ENCODE measurements around the gene A4GALT. TPM values are rescaled to one million over a fixed set of nuclear protein-coding genes. Genes with fewer than 3 reads are reported as not detected.

The A4GALT gene
- total RNA-seq, 1 experiment from 2014 or later = 3.4 TPM

DNA sequence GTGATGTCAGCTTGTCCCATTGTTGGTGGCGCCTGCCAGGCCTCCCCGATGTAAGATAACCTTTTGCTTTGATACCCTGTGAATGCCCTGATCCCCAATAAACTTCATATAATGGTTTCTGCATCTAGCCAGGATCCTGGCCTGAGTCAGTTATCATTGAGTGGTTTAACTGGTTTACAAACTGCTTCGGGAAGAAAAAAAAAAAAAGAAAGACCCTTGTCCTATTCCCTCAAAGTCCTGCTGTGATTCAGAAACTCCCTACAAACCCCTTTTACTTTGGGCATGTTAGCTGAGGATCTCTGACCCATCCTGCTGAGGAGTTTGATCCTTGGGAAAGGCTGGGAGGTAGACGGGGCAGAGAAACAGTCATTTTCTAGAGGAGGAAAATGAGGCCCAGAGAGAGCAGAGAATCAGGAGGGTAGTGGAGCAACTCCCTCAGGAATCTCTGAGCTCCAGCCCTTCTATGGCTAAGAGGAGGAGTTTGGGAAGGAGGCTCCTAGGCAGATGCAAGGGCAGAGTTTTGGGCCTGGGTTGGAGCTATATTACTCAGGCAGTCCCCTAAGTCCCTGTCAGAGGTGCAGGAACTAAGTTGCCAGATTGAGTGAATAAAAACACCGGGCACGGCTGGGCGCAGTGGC is 66.1 kb downstream of the A4GALT start:
- Histone ChIP-seq H2AK5ac (ENCODE audit: insufficient read length, low read length) (no peak overlapping the region), H3K79me2 (ENCODE audit: insufficient read depth, low read length) (no peaks in the 10 kb centered on the region), H3K4me2 (ENCODE audit: insufficient read depth, insufficient read length, low read length) (no peak overlapping the region), H3K9me3 (ENCODE audit: control insufficient read depth, low read depth, low read length) (no peaks in the 10 kb centered on the region), H4K5ac (ENCODE audit: insufficient read length, low read depth, low read length) (no peak overlapping the region), H3K4ac (ENCODE audit: low read depth, low read length) (no peak overlapping the region), H2BK12ac (ENCODE audit: insufficient read length, low read depth, low read length) (no peak overlapping the region), H2AFZ (ENCODE audit: low read length) (no peak overlapping the region), H4K91ac (ENCODE audit: insufficient read length, low read depth, low read length) (no peak overlapping the region), H2BK120ac (ENCODE audit: low read depth, low read length, poor library complexity, severe bottlenecking) (no peak overlapping the region), H3K27ac (ENCODE audit: insufficient read length, low read depth, low read length) (no peak overlapping the region), H3K9ac (ENCODE audit: extremely low read depth, insufficient read length, low read length) (no peak overlapping the region), H3K56ac (ENCODE audit: insufficient read length, low read depth, low read length) (no peak overlapping the region), H3K18ac (ENCODE audit: insufficient read length, low read depth, low read length) (no peak overlapping the region), H3K23ac (ENCODE audit: insufficient read length, low read depth, low read length) (no peak overlapping the region), H4K20me1 (ENCODE audit: control insufficient read depth, insufficient read depth, insufficient read length) (no peaks in the 10 kb centered on the region), H3K14ac (ENCODE audit: insufficient read depth, low read length) (no peak overlapping the region), H2BK15ac (ENCODE audit: low read depth, low read length) (no peak overlapping the region), H3K27me3 (ENCODE audit: insufficient read depth, low read length) (no peaks in the 10 kb centered on the region), H2BK5ac (ENCODE audit: insufficient read length, low read length) (no peak overlapping the region), H4K8ac (replicated peaks; ENCODE audit: insufficient read length, low read depth, low read length) (no peak overlapping the region), H3K79me1 (ENCODE audit: insufficient read depth, low read depth, low read length, poor library complexity, severe bottlenecking) (no peaks in the 10 kb centered on the region), H3T11ph (ENCODE audit: low read length) (no peak overlapping the region), H2BK20ac (ENCODE audit: low read depth, low read length, poor library complexity, severe bottlenecking) (no peak overlapping the region), H3K4me1 (ENCODE audit: insufficient read depth, low read length) (no peaks in the 10 kb centered on the region), H3K23me2 (ENCODE audit: insufficient read length, low read depth, low read length, poor library complexity, severe bottlenecking) (peaks cover 4% of the 10 kb centered on the region)
- Mint-ChIP-seq H3K36me3 (ENCODE audit: insufficient read depth in 1 of 3, low read depth in 3 of 3) (no peaks in the 10 kb centered on the region), H3K9me3 (no peaks in the 10 kb centered on the region), H3K27ac (0 out of 7 replicates have a peak overlapping the region, but pooled peaks of 1 of the 3 experiments have one; percentile 33), H3K4me1 (peaks cover 0 to 15% of the 10 kb centered on the region in 2 experiments; a peak in 2 of 4 replicates), H3K27me3 (ENCODE audit: low read depth) (peaks cover 2% of the 10 kb centered on the region; the same call in 1 of the 2 replicates), H3K4me3 (no peak overlapping the region)
- no peak for DNase-seq
- TF ChIP-seq CTCF (conservative IDR thresholded peaks at IDR 0.05) = no peak
- no CpG with 5 or more reads among the region's 7 CpGs for WGBS (ENCODE audit: extremely low coverage, insufficient read length, low lambda C conversion rate)
